NCI-H524 treated with DMSO at 0.1 percent for 48 hours (cell line): ENCODE results near the gene FCMR.

ENCODE experiments used
- DNase-seq: peaks from one replicate; lab custom pipeline; 2025; lab: John Stamatoyannopoulos, UW

FCMR gene

GRCh38 chr1:206899717-206900116 is 22.0 kb downstream of the FCMR start:
- no peak for DNase-seq

DNA sequence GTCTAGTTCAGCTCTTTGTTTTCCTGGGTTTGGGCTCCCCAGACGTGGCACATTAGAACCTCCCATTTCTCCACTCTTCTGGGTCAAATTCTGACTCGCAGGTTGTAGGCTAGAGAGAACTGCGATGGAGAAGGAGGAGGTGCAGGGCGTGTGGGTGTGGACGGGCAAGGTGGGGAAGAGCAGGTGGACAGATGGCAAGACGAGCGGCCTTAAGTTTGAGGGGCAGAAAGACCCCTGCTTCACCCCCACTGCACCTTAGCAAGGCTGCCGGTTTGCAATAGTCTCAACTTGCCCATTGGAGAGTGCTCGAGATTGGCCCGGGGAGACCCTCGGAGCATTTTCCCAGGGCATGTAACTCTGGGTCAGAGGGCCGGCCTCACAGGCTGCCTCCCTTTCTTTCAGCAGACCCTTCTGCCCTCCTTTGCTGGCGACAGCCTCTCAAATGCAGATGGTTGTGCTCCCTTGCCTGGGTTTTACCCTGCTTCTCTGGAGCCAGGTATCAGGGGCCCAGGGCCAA is 22.8 kb downstream of the FCMR start:
- DNase-seq: no peak

GRCh38 chr1:206898089-206898914 is 23.4 kb downstream of the FCMR start:
- no peak for DNase-seq

DNA sequence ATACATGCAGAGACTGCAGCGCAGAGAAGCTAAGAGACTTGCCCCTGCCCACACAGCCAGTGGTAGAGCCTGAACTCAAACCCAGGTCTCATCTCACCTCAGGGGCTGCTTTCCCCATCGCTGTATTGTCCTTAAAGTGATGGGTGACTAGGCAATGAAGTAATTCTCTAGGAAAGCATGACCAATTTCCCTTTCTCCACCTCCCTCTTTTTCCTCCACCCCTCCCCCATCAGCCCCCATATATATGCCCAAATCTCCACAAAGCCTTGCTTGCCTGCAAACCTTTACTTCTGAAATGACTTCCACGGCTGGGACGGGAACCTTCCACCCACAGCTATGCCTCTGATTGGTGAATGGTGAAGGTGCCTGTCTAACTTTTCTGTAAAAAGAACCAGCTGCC is 24.6 kb downstream of the FCMR start, which contains the start of gene IL24:
TSS of gene IL24 (plus strand) at position 269 of the 400 bp plus-strand sequence. CDS start 390 bp downstream, outside the sequence.
- no peak for DNase-seq

GRCh38 chr1:206896261-206896660 is 25.5 kb downstream of the FCMR start:
- DNase-seq: peak; percentile 58

DNA sequence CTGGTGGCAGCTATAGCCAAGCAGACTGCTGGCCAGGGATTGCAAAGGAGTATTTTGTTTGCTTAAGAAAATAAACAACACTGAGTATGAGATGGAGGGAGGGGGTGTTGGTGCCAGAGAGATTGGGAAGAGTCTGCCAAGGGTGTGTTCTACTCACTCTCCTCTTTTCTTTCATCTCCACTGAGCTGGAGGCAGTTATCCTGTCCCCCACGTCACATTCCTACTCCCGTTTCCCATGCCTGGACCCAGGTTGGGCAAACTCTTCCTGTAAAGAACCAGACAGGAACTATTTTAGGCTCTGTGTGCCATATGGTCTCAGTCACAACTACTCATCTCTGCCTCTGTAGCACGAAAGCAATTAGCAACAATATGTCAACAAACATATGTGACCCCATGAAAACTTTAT is 25.9 kb downstream of the FCMR start:
- DNase-seq: no peak

DNA sequence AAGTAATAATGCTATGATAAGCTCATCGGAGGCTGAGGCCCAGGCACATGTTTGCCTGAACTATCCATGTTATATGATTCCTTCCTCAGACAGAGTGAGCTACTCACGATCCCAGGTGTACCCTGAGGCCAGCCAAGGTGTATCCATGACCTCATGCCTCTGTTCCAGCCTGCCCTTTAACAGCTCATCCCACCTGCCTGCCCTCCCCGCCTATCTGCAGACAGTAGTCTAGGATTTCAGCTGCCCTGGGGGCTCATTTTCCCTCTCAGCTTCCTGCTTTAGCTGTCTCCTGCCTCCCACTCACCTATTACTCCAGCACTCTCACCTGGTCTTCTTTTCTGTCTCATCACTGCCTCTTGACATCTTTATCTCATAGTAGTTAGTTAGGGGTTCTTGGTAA is 26.4 kb downstream of the FCMR start:
- no peak for DNase-seq

- DNase-seq: no peak
These were observed 28.4 kb downstream of the FCMR start for GRCh38 chr1:206893380-206893779.

GRCh38 chr1:206892351-206892984 is 29.3 kb downstream of the FCMR start:
- no peak for DNase-seq

DNA sequence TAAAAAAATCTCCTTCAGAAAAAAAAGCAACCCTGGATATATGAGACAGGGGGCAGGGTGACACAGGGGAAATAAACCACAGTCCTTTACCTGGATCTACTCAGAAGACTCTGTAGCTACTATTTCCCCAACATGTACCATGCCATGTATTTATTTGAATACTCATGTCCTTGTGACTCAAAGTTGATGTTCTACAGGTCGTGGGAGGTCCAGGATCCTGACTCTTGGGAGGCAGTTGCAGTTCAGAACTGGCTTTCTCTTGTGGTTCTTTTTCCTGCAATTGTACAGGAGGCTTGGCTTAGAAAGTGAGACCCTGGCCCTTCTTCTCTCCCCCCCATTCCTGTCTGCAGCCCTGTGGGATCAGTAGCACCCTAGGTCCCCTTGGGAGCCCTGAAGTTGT is 30.3 kb downstream of the FCMR start:
- DNase-seq: no peak

GRCh38 chr1:206890125-206891060 is 31.3 kb downstream of the FCMR start:
- DNase-seq: no peak

DNA sequence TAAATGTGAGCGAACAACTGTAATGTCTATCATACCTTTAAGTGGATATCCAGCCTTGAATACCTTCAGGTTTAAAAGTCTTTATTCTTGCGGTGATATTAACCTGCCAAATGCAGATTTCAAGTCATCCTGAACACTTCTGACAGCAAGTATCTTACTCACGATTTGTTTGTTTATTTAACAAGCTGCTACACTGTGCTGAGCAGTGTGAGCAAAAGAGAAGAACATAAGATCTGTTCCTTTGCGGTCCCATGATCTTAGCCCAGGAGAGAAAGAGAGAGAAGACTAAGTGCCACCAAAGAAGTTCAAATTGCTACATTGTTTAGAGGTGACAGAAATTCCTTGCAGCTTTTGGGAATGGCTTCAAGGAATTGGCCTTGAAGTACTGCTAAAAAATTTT is 34.0 kb downstream of the FCMR start:
- no peak for DNase-seq

DNA sequence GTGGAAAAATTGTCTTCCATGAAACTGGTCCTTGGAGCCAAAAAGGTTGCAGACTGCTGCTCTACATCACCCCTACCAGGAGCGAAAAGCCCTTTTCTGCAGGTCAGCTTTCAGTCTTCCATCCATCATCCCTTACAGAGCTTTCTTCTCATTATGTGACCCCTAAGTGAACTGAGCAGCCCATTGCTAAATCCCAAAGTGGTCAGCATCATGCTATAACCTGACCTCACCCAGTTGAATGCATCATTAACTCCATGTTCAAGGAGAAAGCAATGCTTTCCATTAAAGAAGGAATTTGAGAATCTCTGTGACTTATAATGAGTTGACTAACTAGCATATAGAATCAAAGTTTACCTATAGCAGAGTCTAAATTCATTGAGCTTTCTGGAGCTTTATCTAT is 34.9 kb downstream of the FCMR start:
- no peak for DNase-seq

DNA sequence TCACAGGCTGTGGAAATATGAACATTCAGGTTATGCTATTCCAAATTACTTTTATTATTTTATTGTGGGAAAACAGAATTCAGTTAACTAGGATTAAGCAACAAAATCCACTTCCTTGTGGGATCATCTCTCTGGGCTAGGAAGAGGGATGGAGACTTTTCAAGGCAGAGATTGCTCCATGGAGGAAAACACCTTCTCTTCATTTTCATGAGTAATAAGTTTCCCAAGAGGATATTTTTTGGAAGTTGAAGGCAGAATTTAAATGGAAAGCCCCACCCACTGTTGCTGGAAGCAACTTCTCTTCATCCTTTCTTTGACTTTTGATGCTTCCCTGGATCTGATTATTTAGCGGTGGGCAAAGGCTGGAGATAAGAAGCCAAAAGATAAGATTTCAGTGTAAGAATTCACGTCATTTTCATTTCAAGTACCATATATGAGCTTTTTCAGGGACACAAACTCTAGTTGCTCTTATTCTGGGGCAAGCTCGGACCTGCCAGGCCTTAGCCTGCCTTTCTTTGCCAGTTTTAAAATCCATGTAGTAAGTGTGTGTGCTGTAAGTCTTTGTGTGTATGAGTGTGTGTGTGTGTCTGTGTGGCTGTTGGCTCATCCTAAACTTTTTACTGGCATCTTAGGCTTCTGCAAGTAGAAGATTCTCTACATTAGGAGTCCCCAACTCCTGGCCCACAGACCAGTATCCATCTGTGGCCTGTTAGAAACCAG is 36.2 kb downstream of the FCMR start:
- no peak for DNase-seq

GRCh38 chr1:206883876-206884275 is 37.9 kb downstream of the FCMR start:
- DNase-seq: no peak

DNA sequence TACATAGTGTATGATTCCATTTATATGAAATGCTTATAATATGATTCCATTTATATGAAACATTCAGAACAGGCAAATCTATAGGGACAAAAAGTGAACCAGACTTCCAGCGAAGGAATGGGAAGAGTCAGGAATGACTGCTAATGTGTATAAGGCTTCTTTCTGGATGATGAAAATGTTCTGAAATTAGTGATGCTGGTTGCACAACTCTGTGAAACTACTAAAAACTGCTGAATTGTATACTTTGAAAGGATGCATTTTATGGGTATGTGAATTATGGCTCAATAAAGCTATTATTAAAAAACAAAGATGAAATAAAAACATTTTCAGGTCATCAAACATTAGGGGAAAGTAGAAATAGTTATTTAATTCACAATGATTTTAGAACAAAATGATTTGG is 38.6 kb downstream of the FCMR start:
- no peak for DNase-seq

- DNase-seq: no peak
These were observed 39.2 kb downstream of the FCMR start for GRCh38 chr1:206882555-206882954.

- DNase-seq: no peak
These were observed 41.4 kb downstream of the FCMR start for GRCh38 chr1:206880314-206880713.

DNA sequence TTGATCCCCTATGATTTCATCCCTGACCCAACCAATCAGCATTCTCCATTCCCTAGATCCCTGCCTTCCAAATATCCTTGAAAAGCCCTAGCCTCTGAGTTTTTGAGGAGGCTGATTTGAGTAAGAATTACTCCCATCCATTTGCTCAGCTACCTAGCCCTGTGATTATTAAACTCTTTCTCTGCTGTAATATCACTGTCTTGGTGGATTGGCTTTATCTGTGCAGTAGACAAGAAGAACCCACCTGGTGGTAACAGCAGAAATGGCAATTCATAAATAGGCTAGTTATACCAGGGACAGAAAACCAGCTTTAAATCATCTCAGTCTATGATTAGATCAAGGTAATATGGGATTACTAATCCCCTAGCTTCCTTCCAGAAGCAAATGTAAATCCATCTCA is 43.3 kb downstream of the FCMR start:
- no peak for DNase-seq

DNA sequence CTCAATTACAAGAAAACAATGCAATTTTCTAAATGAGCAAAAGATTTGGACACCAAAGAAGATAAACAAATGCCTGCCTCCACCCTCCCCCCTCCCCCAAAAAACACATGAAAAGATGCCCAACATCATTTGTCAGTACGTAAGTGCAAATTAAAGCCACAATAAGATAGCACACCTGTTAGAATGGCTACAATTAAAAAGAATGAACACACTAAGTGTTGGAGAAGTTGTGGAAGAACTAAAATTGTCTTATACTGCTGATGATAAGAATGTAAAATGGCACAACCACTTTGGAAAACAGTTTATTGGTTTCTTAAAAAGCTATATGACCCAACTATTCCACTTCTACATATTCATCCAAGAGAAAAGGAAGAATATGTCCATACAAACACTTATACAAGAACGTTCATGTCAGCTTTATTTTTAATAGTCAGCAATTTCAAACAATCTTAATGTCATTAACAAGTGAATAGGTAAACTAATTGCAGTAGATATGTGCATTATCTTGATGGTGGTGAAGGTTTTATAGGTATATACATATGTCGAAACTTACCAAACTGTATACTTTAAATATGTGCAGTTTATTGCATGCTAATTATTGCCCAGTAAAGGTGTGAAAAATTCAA is 45.9 kb downstream of the FCMR start:
- DNase-seq: no peak

GRCh38 chr1:206873603-206874188 is 48.0 kb downstream of the FCMR start:
- no peak for DNase-seq
